HG03095 (cell line): ENCODE measurements around the gene HNRNPF.

ENCODE experiments used
- ATAC-seq: cut with Tn5 transposase; IDR thresholded peaks from one replicate; pipeline ENCODE4 v1.9.1; 2021; ENCODE audit warnings: moderate library complexity; ENCODE audit not compliant: unreplicated experiment

HNRNPF gene

DNA sequence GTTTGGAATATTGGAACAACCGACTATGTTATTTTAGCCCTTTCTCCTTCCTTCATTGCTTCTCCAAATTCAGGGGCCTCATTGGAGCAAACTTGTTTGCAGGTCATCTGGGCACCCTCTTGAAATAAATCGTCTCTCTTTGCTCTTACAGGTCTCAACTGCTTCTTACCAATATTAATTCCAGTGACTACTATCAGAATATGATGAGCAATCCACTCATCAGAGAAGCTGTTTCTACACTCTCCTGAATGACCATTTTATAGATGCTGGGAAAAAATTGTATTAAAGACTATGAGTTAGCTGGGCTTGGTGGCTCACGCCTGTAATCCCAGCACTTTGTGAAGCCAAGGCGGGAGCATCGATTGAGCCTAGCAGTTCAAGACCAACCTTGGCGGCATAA lies 12.5 kb upstream of the HNRNPF start:
- ATAC-seq: no peak

DNA sequence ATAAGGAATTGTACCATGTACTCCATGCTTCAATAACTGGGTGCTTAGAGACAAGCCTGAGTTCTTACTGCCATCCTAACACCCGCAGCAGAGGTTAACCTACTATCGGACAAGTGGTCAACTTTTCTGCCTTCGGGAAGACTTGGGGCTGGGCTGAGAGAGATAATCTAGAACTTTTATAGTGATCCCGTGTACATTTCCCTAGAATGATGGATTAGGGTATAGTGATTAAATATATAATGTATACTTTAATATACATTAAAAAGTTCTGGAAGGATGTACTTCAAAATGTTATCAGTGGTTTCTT lies 12.2 kb upstream of the HNRNPF start:
- ATAC-seq: no peak

DNA sequence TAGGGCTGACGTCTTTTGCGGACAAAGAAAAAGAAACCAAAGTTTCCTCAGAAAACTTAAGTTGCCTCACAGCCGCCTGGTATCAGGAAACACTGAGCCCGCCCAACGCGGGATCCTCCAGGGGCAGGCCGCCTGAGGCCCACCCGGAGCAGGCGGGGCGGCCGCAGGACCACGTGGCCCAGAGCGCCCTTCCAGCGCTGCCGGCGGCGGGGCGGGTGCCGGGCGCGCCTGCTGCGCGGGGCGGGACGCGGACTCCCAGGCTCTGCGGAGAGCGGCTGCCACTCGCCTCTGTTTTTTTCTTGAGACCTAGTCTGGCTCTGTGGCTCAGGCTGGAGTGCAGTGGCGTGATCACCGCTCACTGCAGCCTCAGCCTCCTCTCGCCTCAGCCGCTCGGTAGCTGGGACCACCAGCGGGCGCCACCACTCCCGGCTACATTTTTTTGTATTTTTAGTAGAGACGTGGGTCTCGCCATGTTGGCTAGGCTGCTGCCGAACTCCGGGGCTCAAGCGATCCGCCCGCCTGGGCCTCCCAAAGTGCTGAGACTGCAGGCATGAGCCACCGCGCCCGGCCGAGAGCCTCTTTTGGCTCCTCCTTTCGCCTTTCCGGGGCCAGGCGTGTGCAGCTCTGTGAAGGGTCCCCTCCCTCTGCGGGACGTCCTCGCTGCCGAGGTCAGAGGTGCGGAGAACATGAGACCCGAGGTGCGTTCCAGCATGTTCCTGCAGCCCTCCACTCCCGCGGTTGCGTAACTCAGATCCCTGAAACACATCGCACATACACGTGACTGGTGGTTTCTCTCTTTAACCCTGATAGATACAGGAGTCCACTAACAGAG lies 11.6 kb upstream of the HNRNPF start:
- ATAC-seq: peak; percentile 89

DNA sequence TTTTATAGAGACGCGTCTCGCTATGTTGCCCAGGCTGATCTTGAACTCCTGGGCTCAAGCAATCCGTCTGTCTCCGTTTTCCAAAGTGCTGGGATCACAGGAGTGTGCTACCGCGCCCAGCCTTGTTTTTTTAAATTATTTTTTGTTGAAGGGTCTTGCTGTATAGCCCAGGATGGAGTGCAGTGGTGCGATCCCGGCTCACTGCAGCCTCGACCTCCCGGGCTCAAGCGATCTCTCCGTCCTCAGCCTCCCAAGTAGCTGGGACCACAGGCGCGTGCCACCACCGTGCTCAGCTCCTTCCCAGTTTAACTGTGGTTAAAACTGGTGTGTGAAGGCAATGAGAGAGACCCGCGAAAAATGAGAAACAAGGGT lies 11.0 kb upstream of the HNRNPF start:
- no peak for ATAC-seq

DNA sequence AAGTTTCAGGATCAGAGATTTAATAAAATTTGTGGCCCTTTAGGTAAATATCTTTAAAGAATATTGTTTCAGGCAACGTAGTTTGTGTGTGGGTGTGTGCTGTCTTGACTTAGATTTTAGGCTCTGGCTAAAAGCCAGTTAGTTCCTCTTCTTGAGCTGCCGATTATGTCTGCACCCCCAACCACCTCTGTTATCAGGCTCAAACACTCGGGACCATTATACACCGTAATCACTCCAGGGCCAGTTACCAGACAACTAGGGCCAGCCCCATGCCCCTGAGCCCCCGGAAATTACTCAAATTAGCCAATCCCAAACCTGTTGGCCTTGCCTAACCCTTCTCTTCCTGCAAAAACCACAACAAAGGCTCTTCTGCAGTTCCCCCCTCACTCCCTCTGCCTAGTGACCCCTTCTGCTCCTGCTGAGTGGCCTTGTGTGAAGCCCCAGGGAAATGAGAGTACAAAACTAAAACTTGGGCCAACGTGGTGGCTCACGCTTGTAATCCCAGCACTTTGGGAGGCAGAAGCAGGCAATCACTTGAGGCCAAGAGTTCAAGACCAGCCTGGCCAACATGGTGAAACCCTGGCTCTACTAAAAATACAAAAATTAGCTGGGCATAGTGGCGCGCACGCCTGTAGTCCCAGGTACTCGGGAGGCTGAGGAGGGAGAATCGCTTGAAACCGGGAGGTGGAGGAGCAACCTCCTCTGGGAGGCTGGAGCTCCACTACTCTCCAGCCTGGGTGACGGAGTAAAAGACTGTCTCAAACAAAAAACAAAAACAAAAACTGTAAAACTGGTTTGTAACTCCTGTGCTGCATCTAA lies 9.2 kb upstream of the HNRNPF start:
- ATAC-seq: no peak

DNA sequence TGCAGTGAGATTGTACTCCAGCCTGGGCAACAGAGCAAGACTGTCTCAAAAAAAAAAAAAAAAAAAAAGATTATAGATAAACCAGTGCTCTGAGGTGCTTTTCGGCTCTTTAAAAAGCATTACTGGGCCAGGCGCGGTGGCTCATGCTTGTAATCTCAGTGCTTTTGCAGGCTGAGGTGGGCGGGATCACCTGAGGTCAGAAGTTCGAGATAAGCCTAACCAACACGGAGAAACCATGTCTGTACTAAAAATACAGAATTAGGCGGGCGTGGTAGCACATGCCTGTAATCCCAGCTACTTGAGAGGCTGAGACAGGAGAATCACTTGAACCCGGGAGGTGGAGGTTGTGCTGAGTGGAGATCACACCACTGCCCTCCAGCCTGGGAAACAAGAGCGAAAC lies 6.6 kb upstream of the HNRNPF start:
- ATAC-seq: no peak

DNA sequence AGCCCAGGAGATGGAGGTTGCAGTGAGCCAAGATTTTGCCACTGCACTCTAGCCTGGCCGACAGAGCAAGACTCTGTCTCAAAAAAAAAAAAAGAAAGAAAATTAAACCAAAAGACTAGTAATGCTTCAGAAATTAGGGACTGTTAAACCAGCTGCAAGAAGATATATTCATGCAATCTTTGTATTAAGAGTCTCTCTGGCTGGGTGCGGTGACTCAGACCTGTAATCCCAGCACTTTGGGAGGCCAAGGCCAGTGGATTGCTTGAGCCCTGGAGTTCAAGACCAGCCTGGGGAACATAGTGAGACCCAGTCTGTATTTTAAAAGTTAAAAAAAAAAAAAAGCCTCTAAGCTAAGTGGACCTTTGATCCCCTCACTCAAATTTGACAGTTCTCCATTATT lies 2.5 kb upstream of the HNRNPF start:
- no peak for ATAC-seq

DNA sequence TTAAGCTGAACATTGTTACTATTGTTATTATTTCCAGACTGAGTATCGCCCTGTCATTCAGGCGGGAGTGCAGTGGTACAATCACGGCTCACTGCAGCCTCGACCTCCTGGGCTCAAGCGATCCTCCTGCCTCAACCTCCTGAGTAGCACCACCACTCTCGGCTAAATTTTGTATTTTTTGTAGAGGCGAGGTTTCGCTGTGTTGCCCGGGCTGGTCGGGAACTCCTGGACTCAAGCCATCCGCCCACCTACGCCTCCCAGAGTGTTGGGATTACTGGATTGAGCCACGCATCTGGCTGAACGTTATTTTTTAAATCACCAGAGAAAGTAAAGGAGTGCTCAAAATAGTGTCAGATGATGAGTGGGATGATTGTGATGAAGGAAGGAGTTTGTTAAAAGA lies 1.4 kb upstream of the HNRNPF start:
- no peak for ATAC-seq

DNA sequence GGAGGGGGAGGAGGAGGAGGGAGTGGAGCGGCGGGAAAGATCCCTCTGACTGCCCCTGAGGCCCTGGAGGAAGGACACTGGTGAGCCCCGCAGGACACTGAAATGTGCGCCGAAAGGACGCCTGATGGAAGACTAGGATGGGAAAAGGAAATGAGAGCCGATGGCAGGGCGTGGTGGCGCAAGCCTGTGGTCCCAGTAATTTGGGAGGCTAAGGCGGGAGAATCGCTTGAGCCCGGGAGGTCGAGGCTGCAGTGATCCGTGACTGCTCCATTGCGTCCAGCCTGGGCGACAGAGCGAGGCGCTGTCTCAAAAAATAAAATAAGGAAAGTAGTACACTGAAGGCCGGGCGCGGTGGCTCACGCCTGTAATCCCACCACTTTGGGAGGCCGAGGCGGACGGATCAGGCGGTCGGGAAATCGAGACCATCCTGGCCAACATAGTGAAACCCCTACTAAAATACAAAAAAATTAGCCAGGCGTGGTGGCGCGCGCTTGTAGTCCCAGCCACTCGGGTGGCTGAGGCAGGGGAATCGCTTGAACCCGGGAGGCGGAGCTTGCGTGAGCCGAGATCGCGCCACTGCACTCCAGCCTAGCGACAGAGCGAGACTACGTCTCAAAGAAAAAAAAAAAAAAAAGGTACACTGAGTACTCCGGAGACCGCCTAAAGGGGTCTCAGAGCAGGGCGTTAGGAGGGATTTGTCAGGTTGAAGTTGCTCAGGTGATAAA lies 561 bp upstream of the HNRNPF start:
- ATAC-seq: no peak

DNA sequence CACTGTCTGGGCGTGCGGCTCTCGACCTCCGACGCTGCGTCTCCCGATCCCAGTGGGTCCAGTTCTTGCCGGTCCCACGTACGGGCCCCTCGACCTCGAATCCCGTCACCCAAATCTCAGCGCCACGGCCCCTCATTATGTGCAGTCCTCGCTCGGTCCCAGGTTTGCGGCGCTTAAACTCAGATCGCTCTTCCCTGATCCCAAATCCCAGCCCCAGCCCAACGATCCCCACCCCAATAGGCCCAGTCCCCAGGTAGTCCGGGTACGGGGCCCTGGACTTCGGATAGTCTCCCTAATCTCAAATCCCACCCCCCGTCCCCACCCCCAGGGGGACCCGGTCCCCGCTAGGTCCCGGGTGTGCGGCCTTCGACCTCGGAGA lies 666 bp downstream of the HNRNPF start:
- ATAC-seq: peak; percentile 0

DNA sequence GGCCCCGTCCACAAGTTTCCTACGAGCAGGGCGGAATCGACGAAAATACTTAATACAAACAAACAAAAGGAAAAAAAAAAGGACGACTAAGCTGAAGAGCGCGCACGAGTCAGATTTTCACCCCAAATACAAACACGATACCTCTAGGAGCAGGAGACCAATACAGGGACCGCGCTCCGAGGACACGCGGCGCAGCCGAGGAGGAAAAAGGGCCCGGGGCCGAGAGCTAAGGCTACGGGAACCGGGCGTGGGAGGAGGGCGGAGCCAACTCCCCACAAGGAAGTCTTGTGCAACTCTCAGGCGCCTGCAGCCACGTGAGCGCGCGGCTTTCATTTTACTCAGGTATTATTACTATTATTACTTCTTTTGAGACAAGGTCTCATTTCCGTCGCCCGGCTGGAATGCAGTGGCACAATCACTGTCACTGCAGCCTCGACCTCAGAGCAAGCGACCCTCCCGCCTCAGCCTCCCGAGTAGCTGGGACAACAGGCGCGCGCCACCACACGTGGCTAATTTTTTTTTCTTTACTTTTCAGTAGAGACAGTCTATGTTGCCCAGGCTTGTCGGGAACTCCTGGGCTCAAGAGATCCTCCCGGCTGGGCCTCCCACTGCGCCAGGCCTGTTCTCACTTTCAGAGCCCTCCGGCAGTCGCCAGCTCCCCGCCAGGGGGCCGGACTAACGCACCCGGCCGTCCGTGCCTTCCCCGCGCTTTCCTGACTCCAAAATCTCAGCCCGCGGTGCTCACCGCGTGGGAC lies 1.2 kb downstream of the HNRNPF start:
- peak; percentile 48 for ATAC-seq

DNA sequence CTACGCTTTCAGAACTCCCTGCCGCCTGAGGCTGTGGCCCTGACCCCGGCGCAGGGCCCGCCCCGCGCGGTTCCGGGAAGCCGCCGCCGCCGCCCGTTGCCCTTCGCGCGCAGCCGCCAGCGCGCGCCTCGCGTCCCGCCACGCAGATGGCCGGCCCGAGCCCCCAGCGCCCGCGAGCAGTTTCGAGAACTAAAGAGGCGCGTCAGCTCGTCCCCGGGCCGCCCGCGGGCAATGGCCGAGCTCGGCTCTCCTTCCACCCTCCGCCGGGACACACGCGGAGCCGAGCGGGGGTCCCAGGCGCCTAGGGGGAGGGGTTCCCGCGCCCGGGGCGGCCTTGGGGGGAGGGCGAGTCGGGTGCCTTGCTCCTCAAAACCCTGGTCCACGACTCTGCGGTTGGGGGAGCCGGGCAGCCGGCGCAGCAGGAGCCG lies 1.8 kb downstream of the HNRNPF start:
- ATAC-seq: no peak

DNA sequence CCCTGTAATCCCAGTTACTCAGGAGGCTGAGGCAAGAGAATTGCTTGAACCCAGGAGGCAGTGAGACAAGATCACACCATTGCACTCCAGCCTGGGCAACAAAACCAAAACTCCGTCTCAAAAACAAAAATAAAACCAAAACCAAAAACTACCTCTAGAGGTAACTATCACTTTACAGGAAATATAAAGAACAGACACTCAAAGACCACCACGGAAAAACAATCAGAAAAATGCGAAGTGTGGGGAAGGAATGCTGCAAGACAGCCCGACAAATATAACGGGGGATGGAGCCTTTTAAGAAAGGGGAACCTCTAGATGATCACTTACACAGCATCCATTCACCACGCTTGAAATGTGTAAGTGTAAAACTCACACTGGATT lies 4.3 kb downstream of the HNRNPF start:
- no peak for ATAC-seq

DNA sequence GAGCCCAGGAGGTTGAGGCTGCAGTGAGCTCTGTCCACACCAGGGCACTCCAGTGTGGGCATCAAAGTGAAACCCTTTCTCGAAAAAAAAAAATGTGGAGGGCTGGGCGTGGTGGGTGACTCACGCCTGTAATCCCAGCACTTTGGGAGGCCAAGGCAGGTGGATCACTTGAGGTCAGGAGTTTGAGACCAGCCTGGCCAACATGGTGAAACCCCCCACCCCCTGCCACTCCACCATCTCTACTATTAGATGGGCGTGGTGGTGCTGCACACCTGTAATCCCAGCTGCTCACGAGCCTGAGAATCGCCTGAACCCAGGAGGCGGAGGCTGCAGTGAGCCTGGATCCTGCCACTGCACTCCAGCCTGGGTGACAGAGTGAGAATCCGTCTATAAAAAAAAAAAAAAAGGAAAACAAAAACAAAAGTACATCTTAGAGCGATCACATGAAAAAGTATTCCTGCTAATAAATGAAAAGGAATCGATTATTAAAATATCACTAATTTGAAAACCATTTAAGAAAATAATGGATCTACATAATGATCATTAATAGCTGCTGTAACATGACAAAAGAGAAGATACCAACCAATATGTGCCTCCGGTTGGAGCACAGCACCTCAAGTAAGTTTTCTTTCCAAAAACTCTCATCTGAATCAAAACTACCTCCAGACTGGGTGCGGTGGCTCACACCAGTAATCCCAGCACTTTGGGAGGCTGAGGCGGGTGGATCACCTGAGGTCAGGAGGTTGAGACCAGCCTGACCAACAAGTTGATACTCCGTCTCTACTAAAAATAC lies 4.9 kb downstream of the HNRNPF start:
- no peak for ATAC-seq

DNA sequence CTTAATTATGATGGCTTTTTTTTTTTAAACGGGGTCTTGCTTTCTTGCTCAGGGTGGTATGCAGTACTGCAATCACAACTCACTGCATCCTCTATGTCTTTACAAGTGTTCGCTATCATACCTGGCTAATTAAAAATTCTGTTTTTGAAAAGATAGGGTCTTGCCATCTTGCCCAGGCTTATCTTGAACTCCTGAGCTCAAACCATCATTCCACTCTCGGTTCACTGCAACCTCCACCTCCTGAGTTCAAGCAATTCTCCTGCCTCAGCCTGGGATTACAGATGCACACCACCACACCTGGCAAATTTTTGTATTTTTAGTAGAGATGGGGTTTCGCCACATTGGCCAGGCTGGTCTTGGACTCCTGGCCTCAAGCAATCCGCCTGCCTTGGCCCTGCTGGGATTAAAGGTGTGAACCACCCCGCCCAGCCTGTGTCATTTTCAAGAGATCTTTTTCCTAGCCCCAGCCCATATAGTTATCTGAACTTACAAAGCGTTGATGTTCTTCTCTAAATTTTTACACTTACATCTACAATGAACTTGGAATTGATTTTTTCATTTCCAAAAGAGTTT lies 6.0 kb downstream of the HNRNPF start:
- ATAC-seq: no peak

DNA sequence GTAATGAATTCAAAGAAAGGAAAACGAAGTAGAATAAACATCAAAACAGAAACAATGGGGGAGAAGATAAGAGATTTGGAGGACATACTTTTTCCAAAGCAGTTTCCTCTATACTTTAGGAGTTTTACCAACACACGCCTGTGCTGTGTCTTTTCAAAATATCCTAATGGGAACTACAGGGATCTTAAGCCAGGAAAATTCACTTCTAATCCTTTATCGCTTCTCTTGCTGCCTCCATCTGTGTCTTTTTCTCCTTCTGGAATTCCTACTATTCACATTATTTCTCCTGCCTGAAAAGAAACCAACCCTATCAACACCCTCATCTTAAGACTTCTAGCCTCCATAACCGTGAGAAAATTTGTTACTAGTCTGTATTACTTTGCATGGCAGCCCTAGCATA lies 6.8 kb downstream of the HNRNPF start:
- ATAC-seq: no peak

DNA sequence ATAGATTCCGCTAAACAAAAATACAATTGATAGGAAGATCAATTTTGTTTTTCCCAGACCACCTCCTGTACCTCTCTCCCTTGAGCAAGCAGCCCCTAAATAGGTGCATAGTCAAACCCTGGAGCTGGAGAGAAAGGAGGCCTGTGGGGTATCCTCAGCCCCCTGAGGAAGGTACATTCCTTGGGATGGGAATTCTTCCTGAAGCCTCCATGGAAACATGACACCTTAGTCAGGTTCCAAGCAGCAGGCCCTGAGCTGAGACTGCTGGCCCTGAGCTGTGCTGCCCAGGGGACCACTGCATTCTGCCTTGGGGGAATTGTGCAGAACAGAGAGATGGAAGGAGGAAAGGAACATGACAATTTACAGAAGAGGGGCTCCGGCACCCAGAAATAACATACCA lies 7.4 kb downstream of the HNRNPF start:
- ATAC-seq: no peak

DNA sequence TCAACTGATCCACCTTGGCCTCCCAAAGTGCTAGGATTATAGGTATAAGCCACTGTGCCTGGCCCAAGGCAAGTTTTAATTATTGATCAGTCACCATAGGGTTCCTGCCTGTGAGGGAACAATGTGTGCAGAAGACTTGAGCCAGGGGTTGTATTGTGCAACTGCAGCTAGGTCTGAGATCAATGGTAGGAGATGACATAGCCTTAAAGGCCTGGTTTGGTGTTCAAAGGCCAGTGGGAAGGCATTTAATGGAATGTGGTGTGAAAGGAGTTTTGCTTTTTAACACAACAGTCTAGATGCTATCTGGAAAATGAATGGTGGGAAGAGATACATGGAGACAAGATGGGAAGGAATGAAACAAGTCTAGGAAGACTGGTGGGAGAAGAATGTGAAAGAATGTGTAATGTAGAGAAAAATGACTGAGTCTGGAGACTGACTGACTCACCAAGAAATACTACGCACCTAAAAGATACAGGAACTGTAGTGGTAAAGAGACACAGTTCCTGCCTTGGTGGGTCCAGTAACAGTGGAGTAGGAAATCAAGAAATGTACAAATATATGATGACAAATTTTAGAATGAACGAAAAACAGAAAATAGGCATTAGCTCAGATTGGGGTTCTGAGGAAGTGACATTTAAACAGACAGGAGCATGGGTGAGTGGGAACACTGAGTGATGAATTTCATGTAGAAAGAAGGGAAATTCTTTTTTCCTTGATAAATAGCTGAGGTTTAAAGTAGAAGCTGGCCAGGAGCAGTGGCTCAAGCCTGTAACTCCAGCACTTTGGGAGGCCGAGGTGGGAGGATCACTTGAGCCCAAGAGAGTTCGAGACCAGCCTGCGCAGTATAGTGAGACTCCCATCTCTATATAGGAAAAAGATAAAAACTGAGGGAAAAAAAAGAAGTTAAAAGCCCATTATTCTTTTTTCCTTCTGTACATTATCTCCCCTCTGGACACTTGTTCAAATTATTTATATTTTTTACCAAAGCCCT lies 9.4 kb downstream of the HNRNPF start:
- ATAC-seq: no peak

DNA sequence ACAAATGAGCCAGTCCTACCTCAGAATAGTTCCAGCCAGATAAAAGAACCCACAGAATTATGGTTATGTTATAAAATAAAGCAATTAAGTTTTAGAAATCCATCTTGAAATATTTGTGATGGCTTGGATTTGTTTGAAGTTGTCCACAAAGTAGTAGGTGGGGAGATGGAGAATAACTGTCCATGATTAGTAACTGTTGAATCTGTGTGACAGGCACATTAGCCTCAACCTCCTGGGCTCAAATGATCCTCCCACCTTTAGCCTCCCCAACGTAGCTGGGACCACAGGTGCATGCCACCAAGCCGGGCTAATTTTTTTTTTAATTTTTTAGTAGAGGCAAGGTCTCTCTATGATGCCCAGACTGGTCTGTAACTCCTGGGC lies 10.1 kb downstream of the HNRNPF start:
- ATAC-seq: no peak
